ENCODE measurements around the gene VPS16. TPM values are rescaled to one million over a fixed set of nuclear protein-coding genes. Genes with fewer than 3 reads are reported as not detected.

Gene VPS16
- 33.0 and 35.5 TPM in 2 replicates for polyA plus RNA-seq (2011; rRNA removed)
- 41.2 and 43.3 TPM in 2 replicates for polyA plus RNA-seq (2012; cell fraction: cytosol; rRNA removed)
- 161 and 181 TPM in 2 replicates for polyA plus RNA-seq (2012; cell fraction: nucleus; rRNA removed)
- polyA plus RNA-seq (2017; fragmentation: RNase III; extraction: RNeasy Plus Mini Kit Qiagen cat#74134 plus additional on column Dnase treatment) = 34.3 to 38.2 TPM (median 37.5 TPM) in 3 replicates
- 47.5 and 50.4 TPM in 2 replicates for polyA minus RNA-seq (2011; rRNA and poly(A)+ RNA removed)

- 12% methylated on average over 35 of the region's 98 CpGs for WGBS (ENCODE audit: missing lambda C conversion rate)
- CTCF ChIA-PET = interaction anchor here (0.6 to 4.9 kb wide), 6 partner anchors 11 to 441 kb away, joined by 3 to 33 read pairs (median 5); partner anchors contain the start of gene TMEM239
- FAIRE-seq = peak; percentile 13
Observed at GRCh38 chr20:2840138-2840966, at the start of gene VPS16, which contains the start of gene PCED1A. Gene VPS16, plus strand, starts transcription at chr20:2840745. Its CDS starts 30 bp downstream, at chr20:2840775. Gene PCED1A, minus strand, starts transcription at chr20:2840655. Its CDS starts 743 bp downstream, at chr20:2839912.

More at GRCh38 chr20:2840138-2840966, at the start of gene VPS16, which contains the start of gene PCED1A:
- POLR2A ChIA-PET = interaction anchor here (0.5 to 1.4 kb wide), 9 partner anchors 9 to 188 kb away, joined by 3 to 4 read pairs (median 3); partner anchors contain the start of genes NOP56 and PTPRA
- Histone ChIP-seq H3K4me2 (peak within 1 kb of the TSS; percentile 88), H3K27ac (peak within 1 kb of the TSS; percentile 84 to 95), H3K9me3 (no peaks in the 10 kb centered on the region), H3K4me3 (peak within 1 kb of the TSS; percentile 92), H3K4me1 (peaks cover 17% of the 10 kb centered on the region)
- TF ChIP-seq HES2 (IDR thresholded peaks at IDR 0.05) = no peak
- TF ChIP-seq USF2 (IDR thresholded peaks at IDR 0.05) = peak; percentile 95
- TF ChIP-seq ATOH8 (CRISPR knock-in tag; IDR thresholded peaks at IDR 0.05; ENCODE audit: low read depth) = peak; percentile 57
- peak; percentile 62; the same call in 1 of the 2 replicates for TF ChIP-seq EHF (CRISPR knock-in tag; IDR thresholded peaks at IDR 0.05)
- TF ChIP-seq CBX8 (IDR thresholded peaks at IDR 0.05) = no peak
- peak; percentile 97 for TF ChIP-seq MAX (IDR thresholded peaks at IDR 0.05)
- TF ChIP-seq HDAC2 (IDR thresholded peaks at IDR 0.05) = peak; percentile 76; the same call in 1 of the 2 replicates
- TF ChIP-seq ZSCAN20 (CRISPR knock-in tag; IDR thresholded peaks at IDR 0.05) = no peak
- no peak for TF ChIP-seq HMGXB4 (CRISPR knock-in tag; IDR thresholded peaks at IDR 0.05; ENCODE audit: borderline replicate concordance)
- TF ChIP-seq RNF2 (IDR thresholded peaks at IDR 0.05; ENCODE audit: borderline replicate concordance, low read depth) = peak; percentile 78; the same call in 1 of the 2 replicates
- TF ChIP-seq JUN (IDR thresholded peaks at IDR 0.05) = peak; percentile 79 to 95; a peak in 4 of 5 replicates
- peak; percentile 76; the same call in 1 of the 2 replicates for TF ChIP-seq MYC (IDR thresholded peaks at IDR 0.05; ENCODE audit: borderline replicate concordance, low read length)
- 0 out of 5 replicates have a peak, but pooled peaks of 1 of the 2 experiments have one; percentile 8 for TF ChIP-seq RAD21 (conservative IDR thresholded peaks at IDR 0.05 in 1 of 2, IDR thresholded peaks at IDR 0.05 in 1 of 2)
- TF ChIP-seq HOXB13 (CRISPR knock-in tag; IDR thresholded peaks at IDR 0.05; ENCODE audit: low read depth) = peak; percentile 81; the same call in 1 of the 2 replicates
- TF ChIP-seq SMC3 (IDR thresholded peaks at IDR 0.05) = no peak
- TF ChIP-seq E2F6 (IDR thresholded peaks at IDR 0.05; ENCODE audit: borderline replicate concordance, low read depth) = peak; percentile 98
- 0 out of 2 replicates have a peak, but pooled peaks have one; percentile 47 for TF ChIP-seq KDM1A (IDR thresholded peaks at IDR 0.05; ENCODE audit: low read depth)
- TF ChIP-seq BCL3 (IDR thresholded peaks at IDR 0.05) = peak; percentile 73; the same call in 2 of the 3 replicates
- TF ChIP-seq FOSB (CRISPR knock-in tag; IDR thresholded peaks at IDR 0.05) = no peak
- TF ChIP-seq POLR2A (IDR thresholded peaks at IDR 0.05; ENCODE audit: low read length) = peak; percentile 86
- TF ChIP-seq HOXB5 (CRISPR knock-in tag; IDR thresholded peaks at IDR 0.05) = peak; percentile 89
- TF ChIP-seq TFCP2L1 (CRISPR knock-in tag; IDR thresholded peaks at IDR 0.05) = peak; percentile 84; the same call in 1 of the 2 replicates
- peak; percentile 99 for TF ChIP-seq PHF8 (IDR thresholded peaks at IDR 0.05; ENCODE audit: borderline replicate concordance, low read depth)
- DNase-seq (ENCODE audit: low read depth in 1 of 2, low spot score in 1 of 2) (peak; percentile 90 to 99), ATAC-seq (peak; percentile 98 to 100)

Measured in A549 (cell line).